GM12878 (cell line): Measurements from ENCODE around the gene PROM1. TPM values are rescaled to one million over a fixed set of nuclear protein-coding genes. Genes with fewer than 3 reads are reported as not detected.

ENCODE experiments used
- ATAC-seq: fragments of 200-7000 bp; cut with Tn5 transposase; 3 replicates; pipeline ENCODE4 v1.9.1; 2020; ENCODE audit warnings: mild to moderate bottlenecking, moderate library complexity
- BruUV-seq: library from RNA; stranded (reverse); fragments of 400-500 nt; replicated peaks from 2 replicates; lab custom pipeline; 2021; lab: Mats Ljungman, UMichigan
- CTCF ChIA-PET: fragments of 300-600 bp; sonication (Branson Sonifier 250); formaldehyde crosslinking; extraction: SDS; loops from one replicate; lab custom pipeline; 2021; ENCODE audit warnings: inconsistent platforms; lab: Yijun Ruan, JAX
- POLR2A ChIA-PET: fragments of 350-600 bp; formaldehyde crosslinking; extraction: SDS; loops from one replicate; lab custom pipeline; 2021; ENCODE audit warnings: inconsistent platforms; lab: Charles Lee
- RAD21 ChIA-PET: fragments of 300-600 bp; sonication (Branson Sonifier 250); formaldehyde crosslinking; loops from one replicate; lab custom pipeline; 2023; ENCODE audit warnings: antibody characterized with exemption; ENCODE audit not compliant: unreplicated experiment; lab: Charles Lee
- SMC1A ChIA-PET: fragments of 300-600 bp; sonication (Branson Sonifier 250); formaldehyde crosslinking; loops from one replicate; lab custom pipeline; 2023; ENCODE audit not compliant: unreplicated experiment, uncharacterized antibody; lab: Charles Lee
- DNase-seq: peaks from one replicate; pipeline ENCODE4 v3.0.0-alpha.2; 2011; ENCODE audit warnings: low read depth, low spot score
- FAIRE-seq: peaks from 3 replicates; lab custom pipeline; 2011; peaks lifted over from hg19 to GRCh38; lab: Jason Lieb, UNC
- H2AFZ ChIP-seq: 2 replicates; pipeline ENCODE4 v1.6.0; 2011; ENCODE audit warnings: low read depth, low read length, control low read depth; ENCODE audit not compliant: control insufficient read depth
- H3K27ac ChIP-seq: 2 replicates; pipeline ENCODE4 v1.5.1; 2011; ENCODE audit warnings: control low read depth; ENCODE audit not compliant: control insufficient read depth, insufficient read depth
- H3K27me3 ChIP-seq, 2 experiments: replicated peaks in 1 of 2; 2 replicates each; pipeline versions ENCODE4 v1.6.0 to v1.6.1; 2011; ENCODE audit warnings: low read length in 1 of 2; ENCODE audit not compliant: control insufficient read depth in 2 of 2, insufficient read depth in 2 of 2
- H3K36me3 ChIP-seq, 2 experiments: 2 replicates each; pipeline ENCODE4 v1.5.1; 2011; ENCODE audit warnings: low read length in 1 of 2; ENCODE audit not compliant: control insufficient read depth in 2 of 2, insufficient read depth in 2 of 2
- H3K4me1 ChIP-seq: 2 replicates; pipeline ENCODE4 v1.6.1; 2011; ENCODE audit warnings: mild to moderate bottlenecking, low read length, moderate library complexity, mixed read lengths; ENCODE audit not compliant: control insufficient read depth, insufficient read depth
- H3K4me2 ChIP-seq: 2 replicates; pipeline ENCODE4 v1.6.0; 2011; ENCODE audit warnings: control low read depth; ENCODE audit not compliant: control insufficient read depth, insufficient read depth
- H3K4me3 ChIP-seq: fragments of 200-600 bp; sonication (generic); 2 replicates; pipeline ENCODE4 v1.5.1; 2016
- H3K79me2 ChIP-seq: 2 replicates; pipeline ENCODE4 v1.6.0; 2011; ENCODE audit warnings: low read length; ENCODE audit not compliant: control insufficient read depth, insufficient read depth
- H3K9ac ChIP-seq: 2 replicates; pipeline ENCODE4 v1.8.0; 2011; ENCODE audit warnings: low read length, control low read depth, mixed read lengths; ENCODE audit not compliant: control insufficient read depth, insufficient read depth
- H3K9me3 ChIP-seq: replicated peaks from 3 replicates; pipeline ENCODE4 v1.5.1; 2011; ENCODE audit warnings: mild to moderate bottlenecking, low read length; ENCODE audit not compliant: control insufficient read depth, insufficient read depth
- H4K20me1 ChIP-seq: 2 replicates; pipeline ENCODE4 v1.6.0; 2011; ENCODE audit not compliant: control insufficient read depth, insufficient read depth
- ATF2 ChIP-seq: IDR thresholded peaks from 2 replicates; pipeline ENCODE4 v1.6.1; 2012; ENCODE audit warnings: low read length, inconsistent platforms
- BCL11A ChIP-seq: IDR thresholded peaks from 2 replicates; pipeline ENCODE4 v1.6.1; 2011; ENCODE audit warnings: low read depth, low read length
- PAX8 ChIP-seq: fragments of 450-650 bp; IDR thresholded peaks from 2 replicates; pipeline ENCODE4 v1.6.1; 2017; ENCODE audit warnings: mild to moderate bottlenecking, moderate library complexity
- RAD51 ChIP-seq: fragments of 450-650 bp; IDR thresholded peaks from 2 replicates; pipeline ENCODE4 v1.6.1; 2016; ENCODE audit warnings: moderate library complexity, mild to moderate bottlenecking, inconsistent platforms
- RBBP5 ChIP-seq: fragments of 200-600 bp; sonication (generic); conservative IDR thresholded peaks from 2 replicates; pipeline ENCODE4 v1.6.1; 2016
- USF1 ChIP-seq: IDR thresholded peaks from 2 replicates; pipeline ENCODE4 v1.6.1; 2011; ENCODE audit warnings: borderline replicate concordance, low read depth, mild to moderate bottlenecking, moderate library complexity, mixed read lengths, low read length; ENCODE audit not compliant: insufficient read depth; ENCODE audit errors: extremely low read length
- ZSCAN29 ChIP-seq: fragments of 450-650 bp; IDR thresholded peaks from 2 replicates; pipeline ENCODE4 v1.6.1; 2017; ENCODE audit warnings: mild to moderate bottlenecking, moderate library complexity
- WGBS: methylation state at CpG from one replicate; pipeline ENCODE4 v1.1.6; 2016; ENCODE audit warnings: low lambda C conversion rate; ENCODE audit not compliant: insufficient replicate concordance, insufficient coverage; ENCODE audit errors: missing lambda C conversion rate; 5-methylcytosine and 5-hydroxymethylcytosine counted together
- in situ Hi-C: fragments of 300-500 bp; cut with MboI; formaldehyde crosslinking; loops from 9 replicates; pipeline ENCODE4 v1.14.3; 2018; ENCODE audit warnings: mixed read lengths
- intact Hi-C: fragments of 100-400 bp; cut with micrococcal nuclease; formaldehyde crosslinking; loops from one replicate; pipeline ENCODE4 v1.14.2; 2022; ENCODE audit not compliant: unreplicated experiment
- polyA plus RNA-seq, 11 experiments: library from polyadenylated mRNA; depleted of rRNA in 4 of 11; unstranded in 6 of 11; stranded (reverse) in 5 of 11; fragments of >200 nt; fragmentation: Nextera tagmentation in 4 of 11; fragmentation: Illumina TruSeq in 1 of 11; extraction: Ambion mirVana in 4 of 11; extraction: Trizol in 1 of 11; gene quantifications; 1 replicate in 1 of 11; 2 replicates in 10 of 11; pipeline versions ENCODE4 v1.2.1 to v1.2.3, GENCODE V29; 2011 to 2016; ENCODE audit warnings: inconsistent platforms in 2 of 11, missing spikeins in 2 of 11, low read depth in 1 of 11
- total RNA-seq, 4 experiments: library from RNA; depleted of rRNA in 3 of 4; stranded (reverse); fragments of >200 nt in 3 of 4; fragmentation: Illumina TruSeq in 1 of 4; extraction: Trizol in 1 of 4; gene quantifications; 2 replicates each; pipeline versions ENCODE4 v1.2.1 to v1.2.3, GENCODE V29; 2013 to 2021

The PROM1 gene
- total and polyA plus RNA-seq, 10 of the 15 experiments (the other 5 are each of a cell fraction or from before 2014, with no cell fraction given), result 0.08 to 0.31 (median 0.18) TPM; not detected in 7

- no peak overlapping the region for H2AFZ ChIP-seq
Measured at GRCh38 chr4:16088601-16089000, 4.8 kb upstream of the PROM1 start.

More at GRCh38 chr4:16088601-16089000, 4.8 kb upstream of the PROM1 start:
- intact Hi-C loops, result no loop called here
- Histone ChIP-seq H3K9ac (no peak overlapping the region), H3K27ac (no peak overlapping the region), H3K9me3 (peaks cover 6% of the 10 kb centered on the region; the same call in 2 of the 3 replicates), H3K27me3 (peaks cover 3 to 6% of the 10 kb centered on the region in 2 experiments), H3K36me3 (no peaks in the 10 kb centered on the region), H3K4me3 (no peak overlapping the region), H3K79me2 (no peaks in the 10 kb centered on the region), H4K20me1 (no peaks in the 10 kb centered on the region), H3K4me1 (peaks cover 3% of the 10 kb centered on the region; the same call in 1 of the 2 replicates), H3K4me2 (no peak overlapping the region)
- ChIA-PET CTCF (no interaction called here), RAD21 (no interaction called here), POLR2A (no interaction called here), SMC1A (interaction anchor here (1.1 kb wide), 1 partner anchor 13 kb away, joined by 3 read pairs; no protein-coding TSS in a partner anchor)
- ATAC-seq (no peak), FAIRE-seq (no peak), DNase-seq (no peak)
- in situ Hi-C loops, result no loop called here
- WGBS, result 58% methylated on average over 2 of the region's 2 CpGs
- BruUV-seq, result no TSS peak
- TF ChIP-seq RBBP5, result no peak
- TF ChIP-seq PAX8, result no peak
- TF ChIP-seq RAD51, result no peak
- no peak for TF ChIP-seq USF1
- no peak for TF ChIP-seq ATF2
- TF ChIP-seq BCL11A, result no peak
- TF ChIP-seq ZSCAN29, result no peak
